GM18507 (cell line): ENCODE measurements around the gene PPARA.
"Not testable (repeated sequence)": the region's sequence is repeated elsewhere in the genome, so short reads cannot be mapped to it uniquely, and the experiment has no call there.

ENCODE experiments used
- DNase-seq: peaks from one replicate; pipeline ENCODE4 v3.0.0; 2011; ENCODE audit warnings: low read depth; ENCODE audit not compliant: insufficient read length; ENCODE audit errors: extremely low spot score
- FAIRE-seq: peaks from 2 replicates; lab custom pipeline; 2011; peaks lifted over from hg19 to GRCh38; lab: Jason Lieb, UNC

Gene PPARA

GRCh38 chr22:46193898-46194310, 43.6 kb downstream of the PPARA start:
- FAIRE-seq (no peak), DNase-seq (no peak)

- no peak for FAIRE-seq
- DNase-seq: no peak
Measured at GRCh38 chr22:46195487-46196165, 45.3 kb downstream of the PPARA start.

DNA sequence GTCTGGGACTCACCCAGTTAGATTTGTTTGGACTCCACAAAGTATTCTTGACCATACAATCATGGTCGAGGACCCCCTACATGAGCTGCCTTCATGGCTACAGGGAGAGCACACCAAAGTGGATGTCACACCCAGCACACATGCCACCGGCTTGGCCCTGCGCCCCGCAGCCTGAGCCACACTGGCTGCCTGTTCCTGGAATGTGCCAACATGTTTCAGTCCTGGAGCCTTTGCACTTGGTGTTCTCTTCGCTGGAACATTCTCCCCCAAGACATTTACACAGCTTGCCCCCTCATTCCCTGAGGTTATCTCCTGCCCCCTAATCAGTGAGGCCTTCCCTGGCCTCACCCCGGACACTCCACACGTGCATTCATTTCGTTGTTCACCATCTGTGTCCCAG, 46.0 kb downstream of the PPARA start:
- no peak for FAIRE-seq

DNA sequence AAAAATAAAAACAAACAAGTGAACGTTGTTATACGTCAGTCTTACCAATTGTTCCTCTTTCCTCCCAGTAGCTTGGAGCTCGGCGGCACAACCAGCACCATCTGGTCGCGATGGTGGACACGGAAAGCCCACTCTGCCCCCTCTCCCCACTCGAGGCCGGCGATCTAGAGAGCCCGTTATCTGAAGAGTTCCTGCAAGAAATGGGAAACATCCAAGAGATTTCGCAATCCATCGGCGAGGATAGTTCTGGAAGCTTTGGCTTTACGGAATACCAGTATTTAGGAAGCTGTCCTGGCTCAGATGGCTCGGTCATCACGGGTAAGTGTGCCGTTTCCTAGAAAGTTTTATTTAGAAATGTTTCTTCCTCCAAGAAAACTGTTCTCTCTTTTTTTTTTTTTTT, 47.9 kb downstream of the PPARA start:
- no peak for FAIRE-seq

More for the DNA sequence above, 46.0 kb downstream of the PPARA start:
- no peak for DNase-seq

DNA sequence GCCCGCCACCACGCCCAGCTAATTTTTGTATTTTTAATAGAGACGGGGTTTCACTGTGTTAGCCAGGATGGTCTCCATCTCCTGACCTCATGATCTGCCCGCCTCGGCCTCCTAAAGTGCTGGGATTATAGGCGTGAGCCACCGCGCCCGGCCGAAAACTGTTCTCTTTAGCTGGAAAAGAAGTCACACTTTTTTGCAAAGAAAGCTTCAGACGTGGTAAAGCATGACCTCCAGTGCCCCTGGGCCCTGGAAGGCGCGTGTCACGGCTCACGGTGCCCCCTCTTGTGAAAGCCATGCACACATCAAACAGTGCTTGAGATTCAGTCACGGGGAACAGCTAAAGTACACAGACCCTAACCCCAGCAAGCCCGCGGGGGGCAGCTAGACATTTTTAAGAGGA, 48.5 kb downstream of the PPARA start:
- FAIRE-seq, DNase-seq: not testable (repeated sequence)

More for the DNA sequence above, 47.9 kb downstream of the PPARA start:
- no peak for DNase-seq

DNA sequence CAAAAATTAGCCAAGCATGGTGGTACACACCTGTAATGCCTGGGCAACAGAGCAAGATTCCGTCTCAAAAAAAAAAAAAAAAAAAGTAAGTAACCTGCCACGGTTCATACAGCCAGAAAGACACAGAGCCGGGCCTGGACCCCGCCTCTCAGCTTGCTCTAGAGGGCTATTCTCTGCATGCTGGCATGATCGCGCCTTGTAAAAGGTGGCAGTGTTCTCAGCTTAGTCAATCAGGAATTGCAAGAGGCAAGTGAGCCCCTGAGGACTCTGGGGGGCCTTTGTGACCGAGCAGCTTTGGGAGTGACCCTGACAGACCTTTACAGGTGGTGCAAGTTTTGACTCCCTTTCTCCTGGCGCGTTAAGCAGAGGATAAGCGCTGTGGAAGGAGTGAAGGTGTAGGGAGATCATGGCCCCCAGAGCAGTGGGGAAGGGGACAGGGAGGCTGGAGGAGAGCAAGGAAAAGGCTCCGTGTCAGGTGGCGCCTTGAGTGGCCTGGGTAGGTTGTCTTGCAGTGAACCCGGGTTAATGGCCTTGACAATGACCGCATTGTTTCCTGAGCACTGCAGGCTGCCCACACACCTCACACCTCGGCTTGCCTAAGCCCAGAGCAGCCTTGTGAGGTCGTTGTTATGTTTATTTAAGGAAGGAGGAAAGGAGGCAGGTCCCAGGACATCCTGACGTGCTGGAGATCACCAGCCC, 50.9 kb downstream of the PPARA start:
- DNase-seq (no peak), FAIRE-seq (no peak)

- no peak for DNase-seq
- no peak for FAIRE-seq
Measured at GRCh38 chr22:46202897-46203600, 52.7 kb downstream of the PPARA start.

DNA sequence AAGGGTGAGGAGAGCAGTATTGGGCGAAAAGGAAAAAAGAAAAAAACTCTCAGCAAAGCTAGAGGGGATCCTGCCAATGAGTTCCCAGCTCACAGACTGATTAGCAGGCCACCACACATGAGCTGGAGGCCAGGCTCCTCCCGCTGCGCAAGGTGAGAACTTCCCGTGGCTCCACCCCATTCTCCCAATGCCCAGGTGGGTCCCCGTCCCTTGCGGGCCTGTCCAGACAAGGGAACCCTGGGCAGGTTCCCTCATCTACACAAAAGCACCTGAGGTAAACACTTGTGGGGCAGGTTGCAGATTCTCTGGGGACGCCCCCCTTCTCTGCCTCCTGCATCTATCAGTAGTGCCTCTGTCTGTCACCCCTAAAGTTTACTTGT, 53.3 kb downstream of the PPARA start:
- no peak for DNase-seq
- no peak for FAIRE-seq

DNA sequence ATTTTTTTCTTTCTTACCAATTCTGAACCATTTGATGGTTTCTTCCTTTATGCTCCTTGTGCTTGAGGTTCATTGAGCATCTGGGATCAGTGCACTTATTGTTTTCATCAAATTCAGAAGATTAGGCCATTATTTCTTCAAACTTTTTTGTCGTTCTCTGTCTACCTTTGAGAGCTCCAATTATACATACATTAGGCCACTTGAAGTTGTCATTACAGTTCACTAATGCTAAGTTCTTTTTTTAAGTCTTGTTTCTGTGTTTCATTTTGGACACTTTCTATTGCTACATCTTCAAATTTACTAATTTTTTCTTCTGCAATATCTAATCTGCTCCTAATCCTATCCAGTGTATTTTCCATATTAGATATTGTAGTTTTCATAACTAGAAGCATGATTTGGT, 58.9 kb downstream of the PPARA start:
- FAIRE-seq (no peak), DNase-seq (no peak)

DNA sequence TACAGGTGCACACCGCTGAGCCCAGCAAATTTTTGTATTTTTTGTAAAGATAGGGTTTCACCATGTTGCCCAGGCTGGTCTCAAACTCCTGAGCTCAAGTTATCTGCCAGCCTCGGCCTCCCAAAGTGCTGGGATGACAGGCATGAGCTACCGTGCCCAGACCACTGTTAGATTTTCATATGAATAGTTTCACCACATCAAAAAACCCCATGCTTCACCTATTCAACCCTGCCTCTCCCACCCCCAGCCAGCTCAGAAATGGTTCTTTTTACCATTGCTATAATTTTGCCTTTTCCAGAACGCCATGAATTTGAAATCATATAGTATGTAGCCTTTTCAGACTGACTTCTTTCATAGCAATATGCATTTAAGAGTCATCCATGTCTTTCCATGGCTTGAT, 61.9 kb downstream of the PPARA start:
- DNase-seq: no peak
- FAIRE-seq: no peak

- FAIRE-seq (no peak), DNase-seq (no peak)
Measured at GRCh38 chr22:46213052-46213451, 62.7 kb downstream of the PPARA start.

DNA sequence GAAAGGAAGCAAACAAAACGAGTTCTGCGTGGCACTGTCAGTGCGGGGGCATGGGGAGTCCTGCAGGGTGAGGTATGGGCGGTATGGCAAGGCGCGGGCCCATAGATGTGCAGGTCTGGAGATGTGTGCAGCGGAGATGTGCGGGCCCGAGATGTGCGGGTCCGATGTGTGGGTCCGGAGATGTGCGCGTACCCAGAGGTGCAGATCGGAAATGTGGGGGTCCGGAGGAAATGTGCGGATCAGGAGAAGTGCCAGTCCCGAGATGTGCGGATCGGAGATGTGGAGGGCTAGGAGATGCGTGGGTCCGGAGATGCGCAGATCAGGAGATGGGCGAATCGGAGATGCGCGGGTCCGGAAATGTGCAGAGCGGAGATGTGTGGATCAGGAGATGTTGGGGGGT, 63.8 kb downstream of the PPARA start:
- no peak for DNase-seq
- FAIRE-seq: no peak

DNA sequence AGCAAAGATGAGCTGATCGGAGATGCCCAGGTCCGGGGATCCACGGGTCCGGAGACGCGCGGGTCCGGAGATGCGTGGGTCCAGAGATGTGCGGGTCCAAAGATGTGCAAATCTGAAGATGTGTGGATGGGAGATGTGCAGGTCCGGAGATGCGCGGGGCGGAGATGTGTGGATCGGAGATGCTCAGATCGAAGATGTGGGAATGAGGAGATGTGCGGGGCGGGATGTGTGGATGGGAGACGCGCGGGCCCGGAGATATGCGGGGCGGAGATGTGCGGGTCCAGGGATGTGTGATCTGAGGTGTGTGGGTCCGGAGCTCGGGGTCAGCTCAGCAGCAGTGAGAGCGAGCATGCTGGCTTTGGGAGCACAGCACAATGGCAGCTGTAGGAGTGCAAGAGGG, 64.3 kb downstream of the PPARA start:
- FAIRE-seq (no peak), DNase-seq (no peak)

GRCh38 chr22:46219636-46220035, 69.3 kb downstream of the PPARA start:
- peak; percentile 50 for FAIRE-seq

GRCh38 chr22:46220921-46221320, 70.6 kb downstream of the PPARA start:
- FAIRE-seq (peak; percentile 48), DNase-seq (no peak)

More at GRCh38 chr22:46219636-46220035, 69.3 kb downstream of the PPARA start:
- DNase-seq: peak; percentile 3

- DNase-seq (no peak), FAIRE-seq (no peak)
Measured at GRCh38 chr22:46224044-46224897, 73.9 kb downstream of the PPARA start.

GRCh38 chr22:46224898-46225290, 74.6 kb downstream of the PPARA start:
- FAIRE-seq: no peak
- DNase-seq: no peak

GRCh38 chr22:46225631-46226030, 75.3 kb downstream of the PPARA start:
- DNase-seq (no peak), FAIRE-seq (no peak)

- FAIRE-seq (no peak), DNase-seq (no peak)
Measured at GRCh38 chr22:46226577-46226976, 76.3 kb downstream of the PPARA start.

GRCh38 chr22:46229701-46230100, 79.4 kb downstream of the PPARA start:
- DNase-seq (no peak), FAIRE-seq (no peak)
